HG02759 (cell line): ENCODE measurements around the gene GNGT1.
"Not testable (repeated sequence)": the region's sequence is repeated elsewhere in the genome, so short reads cannot be mapped to it uniquely, and the experiment has no call there.

ENCODE experiments used
- ATAC-seq: cut with Tn5 transposase; IDR thresholded peaks from one replicate; pipeline ENCODE4 v1.9.1; 2021; ENCODE audit warnings: mild to moderate bottlenecking, moderate library complexity; ENCODE audit not compliant: unreplicated experiment

The GNGT1 gene

DNA sequence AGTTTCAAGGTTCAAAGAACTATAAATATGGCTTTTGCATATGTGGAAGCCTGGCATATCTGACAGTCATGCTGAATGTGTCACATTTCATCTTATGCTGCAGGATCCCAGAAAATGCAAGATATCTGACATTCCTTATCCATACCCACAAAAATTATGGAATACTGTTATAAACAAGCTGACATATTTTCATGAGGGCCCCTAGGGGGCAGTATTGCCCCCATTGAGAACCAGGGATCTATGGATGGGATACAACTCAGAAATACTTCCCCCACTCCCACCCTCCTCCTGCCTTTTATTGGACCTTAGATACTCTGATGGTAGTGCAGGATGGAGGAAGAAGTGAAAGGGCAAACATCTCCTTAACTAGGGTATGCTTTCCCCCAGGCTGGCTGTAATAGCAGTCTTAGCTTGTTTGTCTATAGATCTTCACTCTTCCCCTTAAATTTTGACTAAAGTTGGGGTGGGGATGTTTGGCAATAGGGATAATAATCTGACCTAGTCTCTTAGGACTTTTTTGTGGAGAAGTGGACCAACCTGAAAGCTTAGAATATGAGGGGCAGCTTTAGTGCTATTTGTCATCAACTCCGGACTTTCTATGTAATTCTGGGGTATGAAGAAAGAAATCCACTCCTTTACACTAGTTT, 3.5 kb upstream of the GNGT1 start:
- no peak for ATAC-seq

GRCh38 chr7:93910076-93910994, 4.0 kb downstream of the GNGT1 start:
- no peak for ATAC-seq

- not testable (repeated sequence) for ATAC-seq
Measured at GRCh38 chr7:93911242-93911641, 4.9 kb downstream of the GNGT1 start.

DNA sequence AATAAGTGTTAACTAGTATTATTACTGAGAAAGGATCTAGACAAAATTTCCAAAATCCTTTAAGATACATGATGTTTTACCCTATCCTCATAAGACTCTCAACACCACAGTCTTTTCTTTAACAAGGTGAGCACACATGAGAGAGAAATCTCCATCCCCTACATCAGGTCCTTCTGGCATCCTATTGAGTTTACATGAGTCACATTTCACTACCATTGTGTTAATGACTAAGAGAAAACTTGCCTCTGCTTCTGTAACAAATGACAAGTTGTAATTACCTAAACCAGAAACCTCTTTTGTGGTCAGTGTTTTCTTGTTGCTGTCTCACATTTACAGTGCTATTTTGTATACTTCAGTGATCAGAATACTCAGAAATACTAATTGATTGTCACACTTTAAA, 5.3 kb downstream of the GNGT1 start:
- ATAC-seq = peak; percentile 70

- no peak for ATAC-seq
Measured at GRCh38 chr7:93913197-93913596, 6.8 kb downstream of the GNGT1 start.

GRCh38 chr7:93914581-93915066, 8.3 kb downstream of the GNGT1 start:
- ATAC-seq = no peak

GRCh38 chr7:93915206-93915842, 9.0 kb downstream of the GNGT1 start:
- not testable (repeated sequence) for ATAC-seq

DNA sequence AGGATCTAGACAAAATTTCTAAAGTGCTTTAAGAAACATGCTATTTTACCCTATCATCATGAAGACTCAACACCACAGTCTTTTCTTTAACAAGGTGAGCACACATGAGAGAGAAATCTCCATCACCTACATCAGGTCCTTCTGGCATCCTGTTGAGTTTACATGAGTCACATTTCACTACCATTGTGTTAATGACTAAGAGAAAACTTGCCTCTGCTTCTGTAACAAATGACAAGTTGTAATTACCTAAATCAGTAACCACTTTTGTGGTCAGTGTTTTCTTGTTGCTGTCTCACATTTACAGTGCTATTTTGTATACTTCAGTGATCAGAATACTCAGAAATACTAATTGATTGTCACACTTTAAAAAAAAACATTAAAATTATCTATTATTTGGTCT, 9.5 kb downstream of the GNGT1 start:
- ATAC-seq = not testable (repeated sequence)

DNA sequence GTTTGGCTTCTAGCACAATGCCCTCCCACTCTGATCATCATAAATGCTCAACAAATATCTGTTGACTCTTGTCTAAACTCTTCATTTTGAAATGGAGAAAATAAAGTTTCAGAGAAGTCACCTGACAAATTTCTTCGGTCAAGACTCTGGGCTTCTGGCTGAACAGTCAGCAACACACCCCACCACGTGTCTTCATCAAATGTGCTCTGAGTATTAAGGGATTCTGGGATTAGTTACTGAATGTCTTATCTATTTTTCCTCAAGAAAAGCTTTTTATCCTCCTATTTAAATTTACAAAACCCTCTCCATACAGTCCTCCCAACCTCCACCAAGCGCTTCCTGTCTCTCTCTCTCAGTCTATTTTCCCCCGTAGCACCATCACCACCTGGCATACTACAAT, 9.9 kb downstream of the GNGT1 start:
- not testable (repeated sequence) for ATAC-seq

GRCh38 chr7:93920496-93921182, 14.3 kb downstream of the GNGT1 start:
- ATAC-seq = no peak

GRCh38 chr7:93921186-93921585, 14.8 kb downstream of the GNGT1 start:
- no peak for ATAC-seq

- peak; percentile 93 for ATAC-seq
Measured at GRCh38 chr7:93921607-93922566, 15.5 kb downstream of the GNGT1 start, which contains the start of gene GNG11. TSS of gene GNG11 (plus strand) at chr7:93921735. CDS start at chr7:93922138, 403 bp downstream.

DNA sequence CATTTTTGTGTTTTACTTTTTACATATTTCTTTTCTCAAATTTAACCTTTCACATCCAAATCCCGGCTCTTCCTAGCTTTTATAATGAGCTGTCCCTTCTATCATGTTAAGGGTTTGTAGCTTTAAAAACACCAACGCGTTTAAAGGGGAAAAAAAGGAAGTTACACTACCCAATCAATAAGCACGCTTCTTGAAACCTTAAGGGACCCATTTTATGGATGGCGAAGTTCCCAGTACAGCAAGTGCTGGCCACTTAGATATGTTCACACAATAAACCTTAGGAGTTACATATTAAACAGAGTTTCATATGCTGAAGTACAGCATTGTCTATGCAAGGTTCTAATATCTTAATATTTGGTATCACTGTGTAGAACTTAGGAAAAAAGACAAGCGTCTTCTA, 16.9 kb downstream of the GNGT1 start:
- ATAC-seq = no peak

- ATAC-seq = no peak
Measured at GRCh38 chr7:93923942-93924341, 17.6 kb downstream of the GNGT1 start.

- ATAC-seq = no peak
Measured at GRCh38 chr7:93926800-93927199, 20.4 kb downstream of the GNGT1 start.

GRCh38 chr7:93927585-93927984, 21.2 kb downstream of the GNGT1 start:
- no peak for ATAC-seq

GRCh38 chr7:93931655-93932054, 25.3 kb downstream of the GNGT1 start:
- ATAC-seq = no peak

- ATAC-seq = no peak
Measured at GRCh38 chr7:93933156-93933555, 26.8 kb downstream of the GNGT1 start.

DNA sequence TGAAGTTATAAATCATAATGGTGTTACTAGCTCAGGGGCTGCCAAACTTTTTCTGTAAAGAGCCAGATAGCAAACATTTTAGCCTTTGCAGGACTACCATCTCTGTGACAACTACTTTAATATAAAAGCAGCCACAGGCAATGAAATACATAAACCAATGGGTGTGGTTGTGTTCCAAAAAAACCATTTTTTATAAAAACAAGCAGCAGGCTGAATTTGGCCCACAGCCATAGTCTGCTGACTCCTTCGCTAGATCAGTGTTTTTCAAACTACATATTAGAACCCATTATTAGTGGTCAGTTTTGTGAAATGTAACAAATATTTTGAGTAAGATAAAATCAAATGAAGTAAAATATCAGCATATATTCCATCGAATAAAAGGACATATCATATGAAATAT, 28.7 kb downstream of the GNGT1 start:
- no peak for ATAC-seq

DNA sequence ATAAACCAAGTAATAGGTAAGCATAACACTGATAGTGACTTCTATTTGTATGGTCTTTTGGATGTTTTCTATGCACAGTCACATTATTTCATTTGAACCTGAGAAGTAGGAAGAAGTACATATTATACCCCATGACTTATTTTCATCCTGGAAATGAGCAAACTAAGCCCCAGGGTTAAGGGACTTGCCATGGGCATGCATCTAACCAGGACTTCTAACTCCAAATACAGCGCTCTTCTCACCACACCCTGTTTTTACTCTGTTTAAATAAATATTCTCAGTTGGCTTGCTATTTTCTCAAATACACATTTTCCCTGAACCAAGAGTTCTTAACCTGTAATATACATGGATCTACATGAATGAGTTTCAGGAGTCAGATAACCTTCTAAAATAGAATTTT, 31.5 kb downstream of the GNGT1 start:
- ATAC-seq = no peak
